ENCODE data around the gene ANGPTL4.
"Not testable (repeated sequence)": the region's sequence is repeated elsewhere in the genome, so short reads cannot be mapped to it uniquely, and the experiment has no call there.

The ANGPTL4 gene

DNA sequence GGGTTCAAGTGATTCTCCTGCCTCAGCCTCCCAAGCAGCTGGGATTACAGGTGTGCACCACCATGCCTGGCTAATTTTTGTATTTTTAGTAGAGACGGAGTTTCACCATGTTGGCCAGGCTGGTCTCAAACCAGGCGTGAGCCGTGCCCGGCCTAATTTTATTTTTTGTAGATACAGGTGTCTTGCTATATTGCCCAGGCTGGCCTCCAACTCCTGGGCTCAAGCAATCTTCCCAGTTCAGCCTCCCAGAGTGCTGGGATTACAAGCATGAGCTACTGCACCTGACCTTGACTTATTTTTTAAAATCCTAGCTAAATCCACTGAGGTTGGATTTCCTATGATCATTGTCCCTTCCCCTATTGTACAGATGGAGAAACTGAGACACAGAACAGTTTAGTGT, 22.5 kb upstream of the ANGPTL4 start:
- not testable (repeated sequence) for H2BK12ac ChIP-seq (ENCODE audit: low read length); H2BK120ac ChIP-seq (ENCODE audit: insufficient read depth, low read length, poor library complexity); H3K4me3 ChIP-seq (ENCODE audit: low read depth, low read length); H3K27ac ChIP-seq (ENCODE audit: low read depth, low read length); H3K18ac ChIP-seq (ENCODE audit: low read length); H4K12ac ChIP-seq (ENCODE audit: low read depth, low read length); H3K9ac ChIP-seq (ENCODE audit: low read length); H2AFZ ChIP-seq (ENCODE audit: insufficient read depth, low read length, poor library complexity); H3K4me2 ChIP-seq (ENCODE audit: low read length); H3K4ac ChIP-seq (ENCODE audit: low read depth, low read length); H3K27me3 ChIP-seq (ENCODE audit: insufficient read depth, low read length); H2BK5ac ChIP-seq (ENCODE audit: low read depth, low read length, poor library complexity); H3K79me2 ChIP-seq (ENCODE audit: control insufficient read depth, insufficient read depth, low read length, poor library complexity); H3K36me3 ChIP-seq (ENCODE audit: control insufficient read depth in 1 of 2, insufficient read depth in 2 of 2, low read length in 2 of 2); H3K14ac ChIP-seq (ENCODE audit: low read length); DNase-seq; H2AK5ac ChIP-seq (ENCODE audit: low read length); H4K8ac ChIP-seq (ENCODE audit: low read depth, low read length); H3K79me1 ChIP-seq (ENCODE audit: low read length); H3K9me3 ChIP-seq (ENCODE audit: insufficient read depth, low read depth, low read length); H3K4me1 ChIP-seq (ENCODE audit: control insufficient read depth in 1 of 2, insufficient read depth in 2 of 2, low read length in 2 of 2); H4K91ac ChIP-seq (ENCODE audit: low read depth, low read length); H3K23ac ChIP-seq (ENCODE audit: low read length)
- WGBS (ENCODE audit: extremely low coverage, insufficient coverage, insufficient read length), result no CpG with 5 or more reads among the region's 4 CpGs

DNA sequence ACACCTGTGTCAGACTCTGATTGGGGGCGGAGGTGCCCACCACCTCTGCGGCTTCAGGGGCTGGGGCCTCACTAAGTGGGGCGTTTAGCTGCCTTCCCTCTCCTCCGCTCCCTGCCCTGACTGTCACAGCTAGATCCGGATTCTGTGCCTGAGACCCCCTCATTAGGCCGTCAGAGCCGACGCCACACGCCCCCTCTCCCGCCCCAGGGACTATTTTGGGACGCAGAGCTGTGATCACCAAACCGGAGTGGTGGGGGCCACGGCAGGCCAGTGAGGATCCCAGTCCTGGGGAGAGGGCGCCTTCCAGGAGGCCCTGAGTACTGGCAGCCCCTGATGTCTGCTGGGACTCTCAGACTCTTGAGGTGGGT, 21.7 kb upstream of the ANGPTL4 start:
- Histone ChIP-seq H3K36me3 (ENCODE audit: control insufficient read depth in 1 of 2, insufficient read depth in 2 of 2, low read length in 2 of 2) (no peaks in the 10 kb centered on the region), H4K8ac (ENCODE audit: low read depth, low read length) (no peak overlapping the region), H3K4ac (ENCODE audit: low read depth, low read length) (no peak overlapping the region), H2BK5ac (ENCODE audit: low read depth, low read length, poor library complexity) (no peak overlapping the region), H2AFZ (ENCODE audit: insufficient read depth, low read length, poor library complexity) (no peak overlapping the region), H3K27ac (ENCODE audit: low read depth, low read length) (no peak overlapping the region), H3K4me1 (ENCODE audit: control insufficient read depth in 1 of 2, insufficient read depth in 2 of 2, low read length in 2 of 2) (peaks cover 4 to 5% of the 10 kb centered on the region in 2 experiments), H3K79me1 (ENCODE audit: low read length) (peaks cover 3% of the 10 kb centered on the region), H3K14ac (ENCODE audit: low read length) (no peak overlapping the region), H3K4me3 (ENCODE audit: low read depth, low read length) (no peak overlapping the region), H3K4me2 (ENCODE audit: low read length) (no peak overlapping the region), H4K91ac (ENCODE audit: low read depth, low read length) (no peak overlapping the region), H3K23ac (ENCODE audit: low read length) (no peak overlapping the region), H3K79me2 (ENCODE audit: control insufficient read depth, insufficient read depth, low read length, poor library complexity) (peaks cover 3% of the 10 kb centered on the region), H2AK5ac (ENCODE audit: low read length) (no peak overlapping the region), H3K9me3 (ENCODE audit: insufficient read depth, low read depth, low read length) (no peaks in the 10 kb centered on the region), H2BK12ac (ENCODE audit: low read length) (no peak overlapping the region), H3K27me3 (ENCODE audit: insufficient read depth, low read length) (peaks cover 8% of the 10 kb centered on the region), H3K9ac (ENCODE audit: low read length) (no peak overlapping the region), H4K12ac (ENCODE audit: low read depth, low read length) (no peak overlapping the region), H3K18ac (ENCODE audit: low read length) (no peak overlapping the region), H2BK120ac (ENCODE audit: insufficient read depth, low read length, poor library complexity) (no peak overlapping the region)
- no peak for DNase-seq
- no CpG with 5 or more reads among the region's 14 CpGs for WGBS (ENCODE audit: extremely low coverage, insufficient coverage, insufficient read length)

DNA sequence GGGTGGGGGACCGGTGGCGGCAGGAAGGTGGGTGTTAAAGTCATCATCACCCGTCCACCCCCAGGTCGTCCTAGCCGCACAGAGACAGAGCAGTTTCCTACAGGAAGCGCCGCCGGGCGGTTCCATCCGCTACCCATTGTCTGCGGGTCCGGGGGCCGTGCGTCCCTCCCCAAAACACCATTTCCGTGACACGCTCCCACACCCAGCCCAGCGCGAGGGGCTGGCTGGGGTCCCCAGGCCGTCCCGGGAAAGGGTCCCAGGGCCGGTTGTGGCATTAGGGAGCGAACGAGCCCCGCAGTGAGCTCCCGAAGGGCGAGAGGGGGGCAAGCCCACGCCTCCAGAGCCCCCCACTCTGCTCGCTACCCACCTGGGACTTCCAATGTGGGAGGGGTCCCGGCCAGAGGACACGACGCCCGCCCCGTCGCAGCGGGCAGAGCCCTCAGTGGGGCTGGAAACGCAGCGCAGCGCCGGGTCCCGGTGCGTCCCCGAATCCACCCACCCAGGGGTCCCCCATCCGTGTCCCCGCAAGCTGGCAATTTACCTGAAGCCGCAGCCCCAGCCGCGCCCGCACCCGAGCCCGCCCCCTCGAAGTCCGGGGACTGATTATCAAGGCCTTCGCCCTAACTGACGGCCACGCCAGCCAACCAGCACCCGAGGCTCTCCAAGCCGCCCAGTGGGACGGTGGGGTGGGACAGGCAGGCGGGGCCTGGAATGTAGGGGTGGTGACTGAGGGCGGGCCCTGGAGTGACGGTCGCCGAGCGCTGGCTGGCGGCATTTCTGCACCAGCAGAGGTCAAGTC, 21.1 kb upstream of the ANGPTL4 start, which contains the start of gene KANK3:
Gene KANK3, minus strand, starts transcription at position 579 of the 799 bp plus-strand sequence. CDS start 5,434 bp downstream, outside the sequence.
- Histone ChIP-seq H4K12ac (ENCODE audit: low read depth, low read length) (peak within 1 kb of the TSS; percentile 28), H3K23ac (ENCODE audit: low read length) (no peak within 1 kb of the TSS), H3K36me3 (ENCODE audit: control insufficient read depth in 1 of 2, insufficient read depth in 2 of 2, low read length in 2 of 2) (no peaks in the 10 kb centered on the region), H3K4ac (ENCODE audit: low read depth, low read length) (no peak within 1 kb of the TSS), H3K9ac (ENCODE audit: low read length) (peak within 1 kb of the TSS; percentile 17), H3K4me1 (ENCODE audit: control insufficient read depth in 1 of 2, insufficient read depth in 2 of 2, low read length in 2 of 2) (peaks cover 4 to 6% of the 10 kb centered on the region in 2 experiments), H3K79me2 (ENCODE audit: control insufficient read depth, insufficient read depth, low read length, poor library complexity) (peaks cover 3% of the 10 kb centered on the region), H3K79me1 (ENCODE audit: low read length) (peaks cover 3% of the 10 kb centered on the region), H3K27ac (ENCODE audit: low read depth, low read length) (no peak within 1 kb of the TSS), H2BK5ac (ENCODE audit: low read depth, low read length, poor library complexity) (no peak within 1 kb of the TSS), H3K14ac (ENCODE audit: low read length) (peak within 1 kb of the TSS; percentile 30), H2AK5ac (ENCODE audit: low read length) (no peak within 1 kb of the TSS), H3K4me3 (ENCODE audit: low read depth, low read length) (peak within 1 kb of the TSS; percentile 69), H3K27me3 (ENCODE audit: insufficient read depth, low read length) (peaks cover 8% of the 10 kb centered on the region), H2BK120ac (ENCODE audit: insufficient read depth, low read length, poor library complexity) (no peak within 1 kb of the TSS), H3K9me3 (ENCODE audit: insufficient read depth, low read depth, low read length) (no peaks in the 10 kb centered on the region), H2AFZ (ENCODE audit: insufficient read depth, low read length, poor library complexity) (peak within 1 kb of the TSS; percentile 54), H3K4me2 (ENCODE audit: low read length) (peak within 1 kb of the TSS; percentile 63), H3K18ac (ENCODE audit: low read length) (peak within 1 kb of the TSS; percentile 20), H4K91ac (ENCODE audit: low read depth, low read length) (peak within 1 kb of the TSS; percentile 45), H4K8ac (ENCODE audit: low read depth, low read length) (peak within 1 kb of the TSS; percentile 59), H2BK12ac (ENCODE audit: low read length) (no peak within 1 kb of the TSS)
- no CpG with 5 or more reads among the region's 65 CpGs for WGBS (ENCODE audit: extremely low coverage, insufficient coverage, insufficient read length)
- DNase-seq, result peak; percentile 71 to 83

DNA sequence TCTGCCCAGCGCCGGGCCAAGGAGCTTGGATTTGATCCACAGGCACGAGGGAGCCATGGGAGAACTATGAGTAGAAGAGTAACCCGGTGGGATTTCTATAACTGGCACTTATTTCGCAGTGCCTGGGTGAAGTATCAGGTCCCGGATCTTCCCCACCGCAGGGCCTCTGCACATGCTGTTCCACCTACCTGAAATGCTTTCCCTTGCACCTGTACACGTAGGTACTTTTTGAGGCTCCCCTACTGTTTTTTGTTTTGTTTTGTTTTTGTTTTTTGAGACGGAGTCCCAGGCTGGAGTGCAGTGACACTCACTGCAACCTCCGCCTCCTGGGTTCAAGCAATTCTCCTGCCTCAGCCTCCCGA, 20.5 kb upstream of the ANGPTL4 start:
- Histone ChIP-seq H3K23ac (ENCODE audit: low read length) (no peak overlapping the region), H3K9ac (ENCODE audit: low read length) (no peak overlapping the region), H2BK120ac (ENCODE audit: insufficient read depth, low read length, poor library complexity) (no peak overlapping the region)

More for the DNA sequence above, 20.5 kb upstream of the ANGPTL4 start:
- Histone ChIP-seq H3K4ac (ENCODE audit: low read depth, low read length) (no peak overlapping the region), H3K9me3 (ENCODE audit: insufficient read depth, low read depth, low read length) (no peaks in the 10 kb centered on the region), H3K27ac (ENCODE audit: low read depth, low read length) (no peak overlapping the region), H3K18ac (ENCODE audit: low read length) (no peak overlapping the region), H2AK5ac (ENCODE audit: low read length) (no peak overlapping the region), H2BK5ac (ENCODE audit: low read depth, low read length, poor library complexity) (no peak overlapping the region), H4K12ac (ENCODE audit: low read depth, low read length) (no peak overlapping the region), H3K79me2 (ENCODE audit: control insufficient read depth, insufficient read depth, low read length, poor library complexity) (peaks cover 3% of the 10 kb centered on the region), H4K8ac (ENCODE audit: low read depth, low read length) (no peak overlapping the region), H3K27me3 (ENCODE audit: insufficient read depth, low read length) (peaks cover 8% of the 10 kb centered on the region), H3K36me3 (ENCODE audit: control insufficient read depth in 1 of 2, insufficient read depth in 2 of 2, low read length in 2 of 2) (no peaks in the 10 kb centered on the region), H2AFZ (ENCODE audit: insufficient read depth, low read length, poor library complexity) (no peak overlapping the region), H3K4me2 (ENCODE audit: low read length) (peak overlapping the region; percentile 63), H4K91ac (ENCODE audit: low read depth, low read length) (no peak overlapping the region), H2BK12ac (ENCODE audit: low read length) (no peak overlapping the region), H3K4me1 (ENCODE audit: control insufficient read depth in 1 of 2, insufficient read depth in 2 of 2, low read length in 2 of 2) (peaks cover 4 to 7% of the 10 kb centered on the region in 2 experiments), H3K79me1 (ENCODE audit: low read length) (peaks cover 3% of the 10 kb centered on the region), H3K4me3 (ENCODE audit: low read depth, low read length) (no peak overlapping the region), H3K14ac (ENCODE audit: low read length) (no peak overlapping the region)
- no peak for DNase-seq
- no CpG with 5 or more reads among the region's 11 CpGs for WGBS (ENCODE audit: extremely low coverage, insufficient coverage, insufficient read length)

All from trophoblast cell (in vitro differentiated cells and primary cell).